Keratinocyte (primary cell): ENCODE data around the gene KYNU. TPM values are rescaled to one million over a fixed set of nuclear protein-coding genes. Genes with fewer than 3 reads are reported as not detected.

Experiments used
- DNase-seq: peaks from one replicate; pipeline ENCODE4 v3.0.0-alpha.2; 2011; ENCODE audit warnings: low read depth, missing footprints, low spot score
- FAIRE-seq: peaks from 2 replicates; lab custom pipeline; 2011; peaks lifted over from hg19 to GRCh38; lab: Jason Lieb, UNC
- H2AFZ ChIP-seq: 2 replicates; pipeline ENCODE4 v1.6.0; 2012; ENCODE audit warnings: low read length, control low read depth, inconsistent platforms; ENCODE audit not compliant: control insufficient read depth
- H3K27ac ChIP-seq: 2 replicates; pipeline ENCODE4 v1.5.1; 2011; ENCODE audit warnings: low read length; ENCODE audit not compliant: control insufficient read depth, insufficient read depth
- H3K27me3 ChIP-seq: 3 replicates; pipeline ENCODE4 v1.6.0; 2011; ENCODE audit warnings: low read length; ENCODE audit not compliant: control insufficient read depth, insufficient read depth; ENCODE audit errors: extremely low read depth
- H3K36me3 ChIP-seq, 2 experiments: 2 replicates in 1 of 2; 3 replicates in 1 of 2; pipeline ENCODE4 v1.5.1; 2011; ENCODE audit warnings: low read length in 2 of 2, mild to moderate bottlenecking in 1 of 2; ENCODE audit not compliant: control insufficient read depth in 2 of 2, insufficient read depth in 2 of 2; ENCODE audit errors: extremely low read depth in 1 of 2
- H3K4me1 ChIP-seq: 3 replicates; pipeline ENCODE4 v1.5.1; 2011; ENCODE audit warnings: low read length; ENCODE audit not compliant: control insufficient read depth, insufficient read depth; ENCODE audit errors: extremely low read depth
- H3K4me2 ChIP-seq: 3 replicates; pipeline ENCODE4 v1.6.0; 2011; ENCODE audit warnings: low read depth, low read length; ENCODE audit not compliant: control insufficient read depth, insufficient read depth; ENCODE audit errors: extremely low read depth
- H3K4me3 ChIP-seq, 3 experiments: fragments of 200-600 bp in 1 of 3; sonication (generic) in 1 of 3; 2 replicates in 2 of 3; 3 replicates in 1 of 3; pipeline ENCODE4 v1.5.1; 2011 to 2016; ENCODE audit warnings: low read length in 3 of 3, mild to moderate bottlenecking in 3 of 3, control low read depth in 2 of 3, inconsistent platforms in 1 of 3, low read depth in 1 of 3, mixed read lengths in 1 of 3, mixed run types in 1 of 3, moderate library complexity in 1 of 3; ENCODE audit not compliant: control insufficient read depth in 2 of 3, insufficient read depth in 2 of 3; ENCODE audit errors: extremely low read depth in 1 of 3
- H3K79me2 ChIP-seq: 2 replicates; pipeline ENCODE4 v1.6.0; 2012; ENCODE audit warnings: low read length; ENCODE audit not compliant: control insufficient read depth, insufficient read depth
- H3K9ac ChIP-seq: 3 replicates; pipeline ENCODE4 v1.6.0; 2011; ENCODE audit warnings: low read length; ENCODE audit not compliant: control insufficient read depth, insufficient read depth; ENCODE audit errors: extremely low read depth
- H3K9me1 ChIP-seq: 3 replicates; pipeline ENCODE4 v1.6.0; 2011; ENCODE audit warnings: low read length; ENCODE audit not compliant: control insufficient read depth, insufficient read depth; ENCODE audit errors: extremely low read depth
- H3K9me3 ChIP-seq: 2 replicates; pipeline ENCODE4 v1.5.1; 2012; ENCODE audit warnings: low read depth, low read length; ENCODE audit not compliant: control insufficient read depth
- H4K20me1 ChIP-seq: 3 replicates; pipeline ENCODE4 v1.6.0; 2011; ENCODE audit warnings: low read length; ENCODE audit not compliant: control insufficient read depth, insufficient read depth; ENCODE audit errors: extremely low read depth
- EZH2 ChIP-seq: IDR thresholded peaks from one replicate; pipeline ENCODE4 v1.6.1; 2012; ENCODE audit warnings: inconsistent platforms, mild to moderate bottlenecking, low read length, moderate library complexity
- dilution Hi-C: fragments of 300-500 bp; cut with MboI; formaldehyde crosslinking; loops from one replicate; pipeline ENCODE4 v1.7.0; 2020; ENCODE audit warnings: low sequenced_read_pairs; ENCODE audit not compliant: extremely low pct_ligation_motif_present
- polyA plus RNA-seq, 5 experiments: library from polyadenylated mRNA; depleted of rRNA in 3 of 5; stranded (reverse) in 3 of 5; stranded (forward) in 1 of 5; unstranded in 1 of 5; fragments of >200 nt; gene quantifications; 1 replicate in 1 of 5; 2 replicates in 3 of 5; 3 replicates in 1 of 5; pipeline versions ENCODE4 v1.2.1 to v1.2.3, GENCODE V29; 2011 to 2012; ENCODE audit warnings: missing spikeins in 2 of 5, low read depth in 1 of 5, low replicate concordance in 1 of 5
- TF ChIP-seq, protein P1 (sequence below), 3 experiments: IDR thresholded peaks in 1 of 3; conservative IDR thresholded peaks in 1 of 3; optimal IDR thresholded peaks in 1 of 3; 2 replicates in 2 of 3; 3 replicates in 1 of 3; pipeline versions ENCODE3 to v1.5.1; 2011; ENCODE audit warnings: low read length in 3 of 3, mild to moderate bottlenecking in 3 of 3, moderate library complexity in 2 of 3, control low read depth in 1 of 3, inconsistent platforms in 1 of 3; ENCODE audit not compliant: insufficient read depth in 2 of 3; ENCODE audit errors: extremely low read depth in 1 of 3

The KYNU gene
- polyA plus RNA-seq, 1 donor (not counting 4 experiments of a cell fraction or from before 2014, with no cell fraction given): 3.9 TPM

DNA sequence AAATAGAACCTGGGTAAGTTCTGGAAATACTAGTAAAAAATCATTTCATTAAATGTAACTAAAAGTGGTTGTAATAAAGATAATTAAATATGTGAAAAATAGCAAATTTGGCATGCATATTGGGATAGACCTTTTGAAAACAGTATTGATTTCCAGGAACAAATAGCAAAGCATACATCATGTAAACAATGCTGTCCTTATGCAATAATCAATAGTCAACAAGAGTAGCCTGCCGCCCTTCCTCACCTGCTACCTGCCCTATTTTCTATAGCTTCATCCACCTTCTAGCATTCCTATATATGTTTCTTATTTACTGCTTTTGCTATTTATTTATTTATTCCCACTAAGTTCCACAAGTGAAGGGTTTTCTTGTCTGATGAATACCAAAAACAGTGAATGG is 35.1 kb upstream of the KYNU start:
- Histone ChIP-seq H3K4me3 (no peak overlapping the region), H3K9me1 (no peaks in the 10 kb centered on the region), H3K4me2 (no peak overlapping the region), H2AFZ (no peak overlapping the region), H3K4me1 (no peaks in the 10 kb centered on the region), H3K79me2 (no peaks in the 10 kb centered on the region), H3K36me3 (no peaks in the 10 kb centered on the region), H3K9me3 (no peaks in the 10 kb centered on the region), H3K27ac (no peak overlapping the region), H4K20me1 (no peaks in the 10 kb centered on the region), H3K27me3 (no peaks in the 10 kb centered on the region), H3K9ac (no peak overlapping the region)
- no peak for TF ChIP-seq EZH2
- TF ChIP-seq, protein P1, sequence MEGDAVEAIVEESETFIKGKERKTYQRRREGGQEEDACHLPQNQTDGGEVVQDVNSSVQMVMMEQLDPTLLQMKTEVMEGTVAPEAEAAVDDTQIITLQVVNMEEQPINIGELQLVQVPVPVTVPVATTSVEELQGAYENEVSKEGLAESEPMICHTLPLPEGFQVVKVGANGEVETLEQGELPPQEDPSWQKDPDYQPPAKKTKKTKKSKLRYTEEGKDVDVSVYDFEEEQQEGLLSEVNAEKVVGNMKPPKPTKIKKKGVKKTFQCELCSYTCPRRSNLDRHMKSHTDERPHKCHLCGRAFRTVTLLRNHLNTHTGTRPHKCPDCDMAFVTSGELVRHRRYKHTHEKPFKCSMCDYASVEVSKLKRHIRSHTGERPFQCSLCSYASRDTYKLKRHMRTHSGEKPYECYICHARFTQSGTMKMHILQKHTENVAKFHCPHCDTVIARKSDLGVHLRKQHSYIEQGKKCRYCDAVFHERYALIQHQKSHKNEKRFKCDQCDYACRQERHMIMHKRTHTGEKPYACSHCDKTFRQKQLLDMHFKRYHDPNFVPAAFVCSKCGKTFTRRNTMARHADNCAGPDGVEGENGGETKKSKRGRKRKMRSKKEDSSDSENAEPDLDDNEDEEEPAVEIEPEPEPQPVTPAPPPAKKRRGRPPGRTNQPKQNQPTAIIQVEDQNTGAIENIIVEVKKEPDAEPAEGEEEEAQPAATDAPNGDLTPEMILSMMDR (optimal IDR thresholded peaks at IDR 0.05 in 1 of 3, IDR thresholded peaks at IDR 0.05 in 1 of 3, conservative IDR thresholded peaks at IDR 0.05 in 1 of 3; ENCODE audit: extremely low read depth in 1 of 3, insufficient read depth in 2 of 3, low read length in 3 of 3): no peak
- no peak for FAIRE-seq
- dilution Hi-C loops: no loop called here
- no peak for DNase-seq

DNA sequence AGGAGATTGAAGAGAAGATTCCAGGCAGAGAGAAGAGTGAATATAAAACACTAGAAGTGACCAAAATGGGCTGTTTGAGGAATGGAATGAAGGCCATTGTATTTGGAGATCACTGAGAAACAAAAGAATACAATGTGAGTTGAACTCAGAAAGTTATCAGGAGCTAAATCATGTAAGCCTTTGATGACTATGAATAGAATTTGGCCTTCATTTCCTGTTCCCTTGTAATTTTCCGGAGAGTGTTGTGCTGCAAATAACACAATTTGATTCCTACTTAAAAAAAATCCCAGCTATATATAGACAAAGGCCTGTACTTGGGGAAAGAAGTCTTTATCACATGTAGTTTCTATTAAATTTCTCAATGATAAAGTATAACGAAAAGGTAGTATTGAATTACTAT is 33.7 kb upstream of the KYNU start:
- Histone ChIP-seq H3K4me1 (no peaks in the 10 kb centered on the region), H3K4me3 (no peak overlapping the region), H2AFZ (no peak overlapping the region), H3K27ac (no peak overlapping the region), H3K9me3 (no peaks in the 10 kb centered on the region), H3K27me3 (no peaks in the 10 kb centered on the region), H3K9ac (no peak overlapping the region), H4K20me1 (no peaks in the 10 kb centered on the region), H3K4me2 (no peak overlapping the region), H3K36me3 (no peaks in the 10 kb centered on the region), H3K79me2 (no peaks in the 10 kb centered on the region), H3K9me1 (no peaks in the 10 kb centered on the region)
- dilution Hi-C loops: no loop called here
- TF ChIP-seq EZH2: no peak
- TF ChIP-seq, protein P1 (optimal IDR thresholded peaks at IDR 0.05 in 1 of 3, IDR thresholded peaks at IDR 0.05 in 1 of 3, conservative IDR thresholded peaks at IDR 0.05 in 1 of 3; ENCODE audit: extremely low read depth in 1 of 3, insufficient read depth in 2 of 3, low read length in 3 of 3): no peak
- FAIRE-seq: no peak
- DNase-seq: no peak
